ENCODE measurements around the gene KIF22.

The KIF22 gene

DNA sequence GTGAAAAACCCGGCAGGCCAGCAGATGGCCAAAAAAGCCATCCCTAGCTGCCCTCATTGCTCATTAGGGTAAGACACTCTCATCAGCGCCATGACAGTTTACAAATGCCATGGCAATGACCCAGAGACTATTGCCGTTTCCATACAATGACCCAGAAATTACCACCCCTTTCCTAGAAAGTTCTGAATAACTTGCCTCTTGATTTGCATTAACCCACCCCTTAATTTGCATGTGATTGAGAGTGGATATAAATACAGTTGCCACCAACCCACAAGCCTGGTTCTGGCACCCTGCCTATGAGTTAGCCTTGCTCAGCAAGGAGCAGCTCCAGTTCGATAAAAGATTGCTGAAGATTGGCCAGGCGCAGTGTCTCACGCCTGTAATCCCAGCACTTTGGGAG is 28.7 kb upstream of the KIF22 start:
- no peak for TF ChIP-seq GATA3 (IDR thresholded peaks at IDR 0.05; ENCODE audit: low read depth, low read length)

DNA sequence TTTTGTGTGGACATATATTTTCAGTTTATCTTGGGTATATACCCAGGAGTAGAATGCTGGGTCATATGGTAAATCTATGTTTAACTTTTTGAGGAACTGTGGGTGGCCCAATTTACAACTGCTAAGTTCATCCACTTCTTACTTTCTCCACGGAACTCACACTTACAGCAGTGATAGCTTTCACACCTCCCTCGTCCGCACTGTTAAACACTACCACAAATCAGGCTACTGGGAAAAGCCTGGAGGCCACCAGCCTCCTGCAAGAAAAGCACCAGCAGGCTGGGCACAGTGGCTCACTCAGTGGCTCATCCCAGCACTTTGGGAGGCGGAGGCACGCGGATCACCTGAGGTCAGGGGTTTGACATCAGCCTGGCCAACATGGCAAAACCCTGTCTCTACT is 27.2 kb upstream of the KIF22 start:
- TF ChIP-seq GATA2 (IDR thresholded peaks at IDR 0.05; ENCODE audit: low read depth, low read length) (no peak), GATA3 (IDR thresholded peaks at IDR 0.05; ENCODE audit: low read depth, low read length) (no peak)

GRCh38 chr16:29765167-29766032 is 25.2 kb upstream of the KIF22 start:
- no peak for TF ChIP-seq GATA2 (IDR thresholded peaks at IDR 0.05; ENCODE audit: low read depth, low read length)
- TF ChIP-seq GATA3 (IDR thresholded peaks at IDR 0.05; ENCODE audit: low read depth, low read length) = no peak

GRCh38 chr16:29766571-29766970 is 24.0 kb upstream of the KIF22 start:
- no peak for TF ChIP-seq GATA2 (IDR thresholded peaks at IDR 0.05; ENCODE audit: low read depth, low read length)
- TF ChIP-seq GATA3 (IDR thresholded peaks at IDR 0.05; ENCODE audit: low read depth, low read length) = no peak

- no peak for TF ChIP-seq GATA2 (IDR thresholded peaks at IDR 0.05; ENCODE audit: low read depth, low read length)
- TF ChIP-seq GATA3 (IDR thresholded peaks at IDR 0.05; ENCODE audit: low read depth, low read length) = no peak
Measured at GRCh38 chr16:29767062-29767461, 23.5 kb upstream of the KIF22 start.

- TF ChIP-seq GATA2 (IDR thresholded peaks at IDR 0.05; ENCODE audit: low read depth, low read length) (no peak), GATA3 (IDR thresholded peaks at IDR 0.05; ENCODE audit: low read depth, low read length) (no peak)
Measured at GRCh38 chr16:29769507-29769906, 21.0 kb upstream of the KIF22 start.

DNA sequence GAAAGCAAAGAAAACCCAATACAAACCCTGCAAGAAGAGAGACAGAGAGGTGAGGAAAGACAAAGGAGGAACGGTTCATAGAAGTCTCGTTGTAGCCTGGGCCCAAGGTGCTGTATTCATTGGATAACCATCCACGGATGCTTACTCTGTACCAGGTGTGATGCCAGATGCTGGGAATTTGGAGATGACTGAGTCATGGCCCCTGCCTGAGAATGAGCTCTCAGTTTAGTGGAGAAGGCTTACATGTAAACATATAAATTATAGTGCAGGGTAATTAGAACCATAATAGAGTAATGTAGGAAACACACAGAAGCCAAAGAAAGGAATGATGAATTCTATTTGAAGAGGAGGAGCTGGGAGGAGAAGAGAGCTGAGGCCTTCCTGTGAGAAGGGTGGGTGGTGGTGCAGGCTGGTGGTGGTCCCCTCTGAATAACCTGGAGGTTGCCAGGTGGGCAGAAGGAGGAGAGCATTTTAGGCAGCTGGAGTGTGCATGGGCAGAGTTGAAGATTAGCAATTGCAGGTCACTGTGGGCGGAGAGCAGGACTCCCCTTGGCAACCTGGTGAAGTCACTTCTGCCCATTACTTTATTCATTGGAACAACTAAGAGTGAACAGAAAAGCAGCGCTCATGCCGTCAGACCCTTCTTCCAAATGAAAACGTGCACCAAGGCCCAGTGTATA is 20.2 kb upstream of the KIF22 start:
- TF ChIP-seq GATA3 (IDR thresholded peaks at IDR 0.05; ENCODE audit: low read depth, low read length) (no peak), GATA2 (IDR thresholded peaks at IDR 0.05; ENCODE audit: low read depth, low read length) (no peak)

GRCh38 chr16:29774730-29775129 is 15.8 kb upstream of the KIF22 start:
- TF ChIP-seq GATA2 (IDR thresholded peaks at IDR 0.05; ENCODE audit: low read depth, low read length) (no peak), GATA3 (IDR thresholded peaks at IDR 0.05; ENCODE audit: low read depth, low read length) (no peak)

- TF ChIP-seq GATA2 (IDR thresholded peaks at IDR 0.05; ENCODE audit: low read depth, low read length) = no peak
- TF ChIP-seq GATA3 (IDR thresholded peaks at IDR 0.05; ENCODE audit: low read depth, low read length) = no peak
Measured at GRCh38 chr16:29775742-29776408, 14.7 kb upstream of the KIF22 start.

DNA sequence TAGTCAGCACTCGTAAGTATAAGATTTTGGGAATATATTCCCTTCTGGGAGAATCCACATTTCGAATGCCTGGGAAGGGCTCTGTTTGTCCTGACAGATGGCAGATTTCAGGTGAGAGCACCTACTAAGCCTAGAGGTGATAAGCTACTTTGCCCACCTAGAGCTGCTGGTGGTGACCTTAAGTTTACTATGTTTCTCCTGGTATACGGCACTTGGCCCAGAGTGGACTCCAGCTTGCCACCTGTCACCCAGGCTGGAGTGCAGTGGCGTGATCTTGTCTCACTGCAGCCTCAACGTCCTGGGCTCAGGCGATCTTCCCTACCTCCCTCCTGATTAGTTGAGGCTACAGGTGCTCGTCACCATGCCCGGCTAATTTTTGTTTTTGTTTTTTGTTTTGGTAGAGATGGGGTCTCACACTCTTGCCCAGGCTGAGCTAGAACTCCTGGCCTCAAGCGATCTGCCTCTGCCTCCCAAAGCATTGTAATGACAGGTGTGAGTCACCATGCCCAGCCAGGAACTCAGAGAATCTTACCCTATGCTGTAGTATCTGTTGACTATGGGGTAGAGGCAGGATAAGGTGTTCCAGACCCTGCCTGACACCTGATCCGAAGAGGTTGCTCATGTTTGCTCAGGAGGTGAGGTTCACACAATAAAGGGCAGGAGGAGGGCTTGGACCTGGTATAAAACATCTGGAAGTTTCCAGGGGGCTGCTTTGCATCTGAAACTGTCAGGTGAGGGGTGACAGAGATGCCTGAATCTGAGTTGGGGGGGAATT is 12.8 kb upstream of the KIF22 start, which contains the start of gene ZG16:
TSS of gene ZG16 (plus strand) at position 681 of the 775 bp plus-strand sequence. CDS start 1,011 bp downstream, outside the sequence.
- TF ChIP-seq GATA2 (IDR thresholded peaks at IDR 0.05; ENCODE audit: low read depth, low read length) (no peak), GATA3 (IDR thresholded peaks at IDR 0.05; ENCODE audit: low read depth, low read length) (no peak)

GRCh38 chr16:29779474-29779873 is 11.1 kb upstream of the KIF22 start:
- no peak for TF ChIP-seq GATA2 (IDR thresholded peaks at IDR 0.05; ENCODE audit: low read depth, low read length)
- TF ChIP-seq GATA3 (IDR thresholded peaks at IDR 0.05; ENCODE audit: low read depth, low read length) = no peak

DNA sequence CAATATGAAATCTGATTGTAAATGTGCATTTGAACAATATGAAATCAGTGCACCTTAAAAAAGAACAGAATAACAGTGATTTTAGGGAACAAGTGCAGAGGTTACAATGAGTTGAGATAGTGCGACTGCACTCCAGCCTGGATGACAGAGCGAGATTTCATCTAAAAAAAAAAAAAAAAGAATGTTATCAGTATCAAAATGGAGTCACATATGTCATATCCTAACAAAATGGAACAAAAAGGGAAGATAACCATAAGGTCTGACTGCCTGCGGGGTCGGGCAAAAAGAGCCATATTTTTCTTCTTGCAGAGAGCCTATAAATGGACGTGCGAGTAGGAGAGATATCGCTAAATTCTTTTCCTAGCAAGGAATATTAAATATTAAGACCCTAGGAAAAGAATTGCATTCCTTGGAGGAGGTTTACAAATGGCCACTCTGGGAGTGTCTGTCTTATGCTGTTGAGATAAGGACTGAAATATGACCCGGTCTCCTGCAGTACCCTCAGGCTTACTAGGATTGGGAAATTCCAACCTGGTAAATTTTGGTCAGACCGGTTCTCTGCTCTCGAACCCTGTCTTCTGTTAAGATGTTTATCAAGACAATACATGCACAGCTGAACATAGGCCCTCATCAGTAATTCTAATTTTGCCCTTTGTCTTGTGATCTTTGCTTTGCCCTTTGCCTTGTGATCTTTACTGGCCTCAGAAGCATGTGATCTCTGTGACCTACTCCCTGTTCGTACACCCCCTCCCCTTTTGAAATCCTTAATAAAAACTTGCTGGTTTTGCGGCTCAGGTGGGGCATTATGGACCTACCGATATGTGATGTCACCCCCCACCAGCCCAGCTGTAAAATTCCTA is 7.2 kb upstream of the KIF22 start:
- TF ChIP-seq GATA2 (IDR thresholded peaks at IDR 0.05; ENCODE audit: low read depth, low read length) (peak; percentile 82), GATA3 (IDR thresholded peaks at IDR 0.05; ENCODE audit: low read depth, low read length) (peak; percentile 14; the same call in 1 of the 2 replicates)

DNA sequence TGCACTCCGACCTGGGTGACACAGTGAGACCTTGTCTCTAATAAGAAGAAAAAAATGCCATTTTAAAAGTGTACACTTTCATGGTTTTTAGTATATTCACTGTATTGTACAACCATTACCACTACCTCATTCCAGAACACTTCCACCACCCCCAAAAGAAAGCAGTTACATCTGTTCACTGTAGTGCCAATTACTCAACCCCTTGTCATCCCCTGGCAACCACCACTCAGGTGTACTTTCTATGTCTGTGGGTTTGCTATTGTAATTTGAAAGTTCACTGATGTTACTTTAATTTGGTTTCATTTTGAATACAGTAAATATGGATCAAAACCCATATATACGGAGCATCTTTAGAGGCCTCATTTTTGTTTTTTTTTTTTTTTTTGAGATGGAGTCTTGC is 6.4 kb upstream of the KIF22 start:
- no peak for TF ChIP-seq GATA2 (IDR thresholded peaks at IDR 0.05; ENCODE audit: low read depth, low read length)
- no peak for TF ChIP-seq GATA3 (IDR thresholded peaks at IDR 0.05; ENCODE audit: low read depth, low read length)

Data from SH-SY5Y (cell line).